PC-9 (cell line): Measurements from ENCODE around the gene TMEM273. TPM values are rescaled to one million over a fixed set of nuclear protein-coding genes. Genes with fewer than 3 reads are reported as not detected.

Experiments used
- BruUV-seq: library from RNA; stranded (reverse); fragments of 400-500 nt; replicated peaks from 2 replicates; lab custom pipeline; 2021; lab: Mats Ljungman, UMichigan
- CTCF ChIA-PET: fragments of 300-600 bp; sonication (Branson Sonifier 250); formaldehyde crosslinking; loops from one replicate; lab custom pipeline; 2022; ENCODE audit warnings: antibody characterized with exemption; lab: Charles Lee
- POLR2A ChIA-PET: fragments of 300-600 bp; sonication (Branson Sonifier 250); formaldehyde crosslinking; loops from one replicate; lab custom pipeline; 2022; ENCODE audit warnings: antibody characterized with exemption; ENCODE audit not compliant: unreplicated experiment; lab: Charles Lee
- DNase-seq, 2 experiments: peaks; one replicate each; pipeline versions ENCODE4 v3.0.0 to v3.0.0-alpha.2; 2015 to 2022; ENCODE audit warnings: mixed read lengths in 1 of 2
- H2AFZ ChIP-seq: fragments of 200-600 bp; sonication (generic); 2 replicates; pipeline ENCODE4 v1.8.1; 2017; ENCODE audit warnings: antibody characterized with exemption
- H3F3A ChIP-seq: fragments of 200-600 bp; sonication (generic); 2 replicates; pipeline ENCODE4 v1.8.1; 2017; ENCODE audit warnings: antibody characterized with exemption, mild to moderate bottlenecking, low read depth; ENCODE audit not compliant: insufficient read depth
- H3K27ac ChIP-seq: fragments of 200-600 bp; sonication (generic); 2 replicates; pipeline ENCODE4 v1.6.1; 2016; ENCODE audit warnings: mixed run types
- H3K27me3 ChIP-seq: fragments of 200-600 bp; sonication (generic); 2 replicates; pipeline ENCODE4 v1.6.1; 2016; ENCODE audit warnings: low read depth, mixed run types; ENCODE audit not compliant: insufficient read depth
- H3K36me3 ChIP-seq: fragments of 200-600 bp; sonication (generic); 2 replicates; pipeline ENCODE4 v1.6.1; 2016; ENCODE audit warnings: low read depth, mixed run types
- H3K4me1 ChIP-seq: fragments of 200-600 bp; sonication (generic); replicated peaks from 2 replicates; pipeline ENCODE4 v1.6.1; 2016; ENCODE audit warnings: mixed run types; ENCODE audit not compliant: insufficient read depth
- H3K4me2 ChIP-seq: fragments of 200-600 bp; sonication (generic); 2 replicates; pipeline ENCODE4 v1.6.1; 2017; ENCODE audit warnings: mixed run types
- H3K4me3 ChIP-seq: fragments of 200-600 bp; sonication (generic); 2 replicates; pipeline ENCODE4 v1.6.1; 2016; ENCODE audit warnings: mixed run types
- H3K79me2 ChIP-seq: fragments of 200-600 bp; sonication (generic); 2 replicates; pipeline ENCODE4 v1.6.1; 2017; ENCODE audit warnings: low read depth, mixed run types
- H3K9me2 ChIP-seq: fragments of 200-600 bp; sonication (generic); 2 replicates; pipeline ENCODE4 v1.8.1; 2017; ENCODE audit warnings: mild to moderate bottlenecking; ENCODE audit not compliant: insufficient read depth
- H3K9me3 ChIP-seq: fragments of 200-600 bp; sonication (generic); 2 replicates; pipeline ENCODE4 v1.8.1; 2016; ENCODE audit warnings: low read depth; ENCODE audit not compliant: insufficient read depth
- H4K20me1 ChIP-seq: fragments of 200-600 bp; sonication (generic); 2 replicates; pipeline ENCODE4 v1.8.1; 2017; ENCODE audit not compliant: insufficient read depth
- EZH2 ChIP-seq: fragments of 200-600 bp; sonication (generic); IDR thresholded peaks from 2 replicates; pipeline ENCODE4 v1.8.0; 2017; ENCODE audit warnings: antibody characterized with exemption, low read depth
- intact Hi-C: fragments of 100-400 bp; cut with micrococcal nuclease; formaldehyde crosslinking; loops from one replicate; pipeline ENCODE4 v1.10.0; 2022; ENCODE audit not compliant: unreplicated experiment
- total RNA-seq: library from RNA; stranded (reverse); gene quantifications from 2 replicates; pipeline ENCODE4 v1.2.3, GENCODE V29; 2021
- TF ChIP-seq, protein P1 (sequence below): fragments of 200-600 bp; sonication (generic); conservative IDR thresholded peaks from 2 replicates; pipeline ENCODE4 v1.6.1; 2017; ENCODE audit warnings: mixed run types, antibody characterized with exemption, mild to moderate bottlenecking, moderate library complexity

TMEM273 gene
- total RNA-seq, 1 experiment from 2014 or later: 0.26 TPM

DNA sequence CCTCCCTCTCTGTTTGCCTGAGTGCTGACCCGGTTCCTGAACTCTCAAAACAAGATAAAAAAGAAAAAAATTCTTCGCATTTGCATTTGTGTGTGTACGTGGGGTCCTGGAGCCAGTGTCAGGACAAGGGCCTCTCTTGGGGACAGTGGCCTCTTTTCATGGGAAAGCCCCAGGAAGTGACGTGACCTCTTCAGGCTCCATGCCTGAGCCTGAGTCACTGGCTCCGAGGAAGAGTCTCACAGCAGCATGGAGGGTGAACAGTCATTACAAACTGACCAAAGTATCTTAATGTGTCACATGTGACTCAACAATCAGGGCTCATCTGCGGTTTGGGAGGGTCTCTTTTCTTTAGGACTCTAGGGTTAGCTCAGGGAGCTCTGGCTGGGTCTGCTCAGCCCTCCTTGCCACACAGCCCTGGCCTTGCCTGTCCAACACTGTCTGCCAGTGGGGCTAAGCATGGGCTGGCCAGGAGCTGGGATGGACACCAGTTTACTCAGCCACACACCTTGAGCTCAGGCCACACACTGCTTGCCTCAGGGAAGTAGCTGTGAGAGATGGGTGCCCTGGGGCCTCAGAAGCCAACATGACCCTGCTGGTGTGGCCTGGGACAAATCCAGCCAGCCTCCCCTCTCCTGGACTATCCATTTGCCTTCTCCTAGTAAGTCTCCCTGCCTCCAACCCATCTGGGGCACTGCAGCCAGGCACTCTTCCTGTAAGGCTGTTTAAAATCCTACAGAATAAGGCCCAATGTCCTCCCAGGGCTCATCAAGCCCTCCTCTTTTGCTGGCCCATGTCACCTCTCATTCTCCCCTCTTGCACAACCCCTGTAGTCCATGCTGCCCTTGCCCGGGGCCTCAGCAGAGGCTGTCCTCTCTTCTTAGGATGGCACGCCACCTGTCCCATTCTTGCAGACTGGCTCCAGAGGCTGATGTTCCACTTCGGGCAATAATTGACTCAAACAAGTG, 10.5 kb downstream of the TMEM273 start:
- Histone ChIP-seq H3K27ac (0 out of 2 replicates have a peak overlapping the region, but pooled peaks have one; percentile 23), H3K4me2 (no peak overlapping the region), H3K9me3 (no peaks in the 10 kb centered on the region), H3K79me2 (no peaks in the 10 kb centered on the region), H2AFZ (peak overlapping the region; percentile 7; the same call in 1 of the 2 replicates), H3K4me3 (no peak overlapping the region), H4K20me1 (no peaks in the 10 kb centered on the region), H3K36me3 (no peaks in the 10 kb centered on the region), H3K9me2 (no peaks in the 10 kb centered on the region), H3K27me3 (no peaks in the 10 kb centered on the region), H3F3A (no peaks in the 10 kb centered on the region), H3K4me1 (peaks cover 7% of the 10 kb centered on the region)
- CTCF ChIA-PET: no interaction called here
- no TSS peak for BruUV-seq
- intact Hi-C loops: no loop called here
- peak; percentile 28 to 78 for DNase-seq
- TF ChIP-seq EZH2: no peak
- TF ChIP-seq, protein P1, sequence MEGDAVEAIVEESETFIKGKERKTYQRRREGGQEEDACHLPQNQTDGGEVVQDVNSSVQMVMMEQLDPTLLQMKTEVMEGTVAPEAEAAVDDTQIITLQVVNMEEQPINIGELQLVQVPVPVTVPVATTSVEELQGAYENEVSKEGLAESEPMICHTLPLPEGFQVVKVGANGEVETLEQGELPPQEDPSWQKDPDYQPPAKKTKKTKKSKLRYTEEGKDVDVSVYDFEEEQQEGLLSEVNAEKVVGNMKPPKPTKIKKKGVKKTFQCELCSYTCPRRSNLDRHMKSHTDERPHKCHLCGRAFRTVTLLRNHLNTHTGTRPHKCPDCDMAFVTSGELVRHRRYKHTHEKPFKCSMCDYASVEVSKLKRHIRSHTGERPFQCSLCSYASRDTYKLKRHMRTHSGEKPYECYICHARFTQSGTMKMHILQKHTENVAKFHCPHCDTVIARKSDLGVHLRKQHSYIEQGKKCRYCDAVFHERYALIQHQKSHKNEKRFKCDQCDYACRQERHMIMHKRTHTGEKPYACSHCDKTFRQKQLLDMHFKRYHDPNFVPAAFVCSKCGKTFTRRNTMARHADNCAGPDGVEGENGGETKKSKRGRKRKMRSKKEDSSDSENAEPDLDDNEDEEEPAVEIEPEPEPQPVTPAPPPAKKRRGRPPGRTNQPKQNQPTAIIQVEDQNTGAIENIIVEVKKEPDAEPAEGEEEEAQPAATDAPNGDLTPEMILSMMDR: no peak
- POLR2A ChIA-PET: no interaction called here

DNA sequence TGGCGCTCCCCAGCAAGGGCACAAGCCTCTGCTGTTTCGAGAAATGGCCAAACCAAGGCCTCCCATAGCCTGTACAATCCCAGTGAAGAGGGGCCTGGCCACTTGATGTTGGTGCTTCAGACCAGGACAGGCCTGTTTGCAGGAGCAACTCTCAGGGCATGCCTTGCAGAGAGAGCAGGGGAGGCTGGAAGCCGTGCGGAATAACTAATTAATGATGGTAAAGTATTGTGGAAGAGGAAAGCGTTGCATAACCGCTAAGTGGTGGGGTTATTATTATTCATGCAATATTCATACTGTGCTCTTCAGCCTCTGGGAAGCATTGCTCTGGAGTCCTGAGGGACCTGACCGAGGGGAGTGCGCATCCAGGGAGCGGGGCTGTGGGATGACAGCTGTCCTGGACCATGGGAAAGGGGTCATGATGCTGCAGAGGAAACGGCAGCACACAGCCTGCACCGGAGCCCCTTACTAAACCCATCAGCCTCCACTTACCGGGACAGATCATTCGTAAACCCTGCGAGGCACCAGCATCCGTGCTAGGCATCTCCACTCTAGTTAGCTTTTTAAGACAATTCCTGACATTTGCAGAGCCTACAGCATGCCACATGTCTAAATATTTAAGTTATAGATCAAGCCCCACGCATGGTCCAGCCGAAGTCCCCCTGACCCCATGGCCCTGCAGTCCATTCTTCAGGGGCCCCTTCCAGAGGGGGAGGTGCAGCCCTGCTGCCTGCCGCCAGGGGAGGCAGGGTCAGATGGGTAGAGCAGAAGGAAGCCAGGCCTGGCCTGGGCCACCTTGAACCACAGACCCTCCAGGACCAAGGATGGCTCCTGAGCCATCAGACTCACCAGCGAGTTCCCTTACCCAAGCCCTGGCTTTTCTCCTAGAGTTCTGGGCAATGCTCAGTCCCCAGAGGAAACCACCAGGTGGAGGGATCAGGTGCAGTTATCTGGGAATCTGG, 11.6 kb downstream of the TMEM273 start:
- no TSS peak for BruUV-seq
- Histone ChIP-seq H3K9me3 (no peaks in the 10 kb centered on the region), H3K36me3 (no peaks in the 10 kb centered on the region), H3K4me3 (no peak overlapping the region), H3K4me2 (no peak overlapping the region), H3K79me2 (no peaks in the 10 kb centered on the region), H3K27ac (0 out of 2 replicates have a peak overlapping the region, but pooled peaks have one; percentile 2), H3K27me3 (no peaks in the 10 kb centered on the region), H3F3A (no peaks in the 10 kb centered on the region), H3K9me2 (no peaks in the 10 kb centered on the region), H3K4me1 (peaks cover 7% of the 10 kb centered on the region), H2AFZ (no peak overlapping the region), H4K20me1 (no peaks in the 10 kb centered on the region)
- POLR2A ChIA-PET: no interaction called here
- TF ChIP-seq, protein P1: no peak
- no peak for TF ChIP-seq EZH2
- intact Hi-C loops: no loop called here
- DNase-seq: no peak
- CTCF ChIA-PET: no interaction called here

DNA sequence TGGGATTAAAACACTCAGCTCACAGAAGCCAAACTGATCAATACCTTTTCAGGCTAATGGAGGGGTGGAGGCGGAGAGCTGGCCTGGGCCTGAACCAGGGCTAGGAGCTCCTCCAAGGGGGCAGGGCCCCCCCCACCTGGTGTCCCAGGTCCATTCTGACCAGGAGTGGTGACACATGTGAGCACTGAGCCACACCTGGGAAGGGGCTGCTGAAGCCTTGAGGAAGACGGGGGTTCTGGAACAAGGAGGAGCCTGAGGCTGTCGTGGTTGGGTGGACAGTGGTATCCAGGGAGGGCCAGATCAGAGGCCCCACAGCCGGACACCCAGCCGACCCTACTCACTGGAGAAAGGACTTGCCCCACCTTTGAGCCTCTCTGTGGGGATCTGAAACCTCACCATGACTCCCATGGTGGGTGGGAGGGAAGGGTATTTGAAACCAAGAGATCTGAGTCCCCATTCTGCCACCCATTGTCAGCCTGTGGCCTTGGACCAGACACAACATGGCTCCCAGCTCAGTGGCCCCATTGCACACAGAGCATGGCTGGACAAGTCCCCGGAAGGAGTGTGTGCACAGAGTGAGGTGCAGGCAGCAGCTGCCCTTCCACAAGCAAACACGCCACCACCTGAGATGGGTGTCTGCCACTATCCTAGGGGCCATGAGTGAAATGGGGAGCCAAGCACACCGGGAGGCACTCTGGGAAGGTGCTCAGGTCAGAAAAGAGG, 12.4 kb downstream of the TMEM273 start:
- H3K36me3 ChIP-seq: no peaks in the 10 kb centered on the region
- H3F3A ChIP-seq: no peaks in the 10 kb centered on the region
- ChIA-PET CTCF (no interaction called here), POLR2A (no interaction called here)
- no peak overlapping the region for H3K27ac ChIP-seq
- no TSS peak for BruUV-seq
- no peak for DNase-seq
- H4K20me1 ChIP-seq: no peaks in the 10 kb centered on the region
- no peaks in the 10 kb centered on the region for H3K9me2 ChIP-seq
- H3K79me2 ChIP-seq: no peaks in the 10 kb centered on the region
- no peak overlapping the region for H3K4me2 ChIP-seq
- H3K4me3 ChIP-seq: no peak overlapping the region
- intact Hi-C loops: no loop called here
- no peaks in the 10 kb centered on the region for H3K27me3 ChIP-seq
- no peaks in the 10 kb centered on the region for H3K9me3 ChIP-seq
- no peak overlapping the region for H2AFZ ChIP-seq
- no peak for TF ChIP-seq EZH2
- TF ChIP-seq, protein P1: no peak
- H3K4me1 ChIP-seq: peaks cover 7% of the 10 kb centered on the region
